Bladder microvascular endothelial cell (primary cell): ENCODE results near the gene PTF1A. TPM values are rescaled to one million over a fixed set of nuclear protein-coding genes. Genes with fewer than 3 reads are reported as not detected.

Experiments used
- total RNA-seq: library from RNA; depleted of rRNA; stranded (reverse); fragments of >200 nt; gene quantifications from 2 replicates; pipeline ENCODE4 v1.2.3, GENCODE V29; 2014

The PTF1A gene
- total RNA-seq = not detected in 2 replicates

DNA sequence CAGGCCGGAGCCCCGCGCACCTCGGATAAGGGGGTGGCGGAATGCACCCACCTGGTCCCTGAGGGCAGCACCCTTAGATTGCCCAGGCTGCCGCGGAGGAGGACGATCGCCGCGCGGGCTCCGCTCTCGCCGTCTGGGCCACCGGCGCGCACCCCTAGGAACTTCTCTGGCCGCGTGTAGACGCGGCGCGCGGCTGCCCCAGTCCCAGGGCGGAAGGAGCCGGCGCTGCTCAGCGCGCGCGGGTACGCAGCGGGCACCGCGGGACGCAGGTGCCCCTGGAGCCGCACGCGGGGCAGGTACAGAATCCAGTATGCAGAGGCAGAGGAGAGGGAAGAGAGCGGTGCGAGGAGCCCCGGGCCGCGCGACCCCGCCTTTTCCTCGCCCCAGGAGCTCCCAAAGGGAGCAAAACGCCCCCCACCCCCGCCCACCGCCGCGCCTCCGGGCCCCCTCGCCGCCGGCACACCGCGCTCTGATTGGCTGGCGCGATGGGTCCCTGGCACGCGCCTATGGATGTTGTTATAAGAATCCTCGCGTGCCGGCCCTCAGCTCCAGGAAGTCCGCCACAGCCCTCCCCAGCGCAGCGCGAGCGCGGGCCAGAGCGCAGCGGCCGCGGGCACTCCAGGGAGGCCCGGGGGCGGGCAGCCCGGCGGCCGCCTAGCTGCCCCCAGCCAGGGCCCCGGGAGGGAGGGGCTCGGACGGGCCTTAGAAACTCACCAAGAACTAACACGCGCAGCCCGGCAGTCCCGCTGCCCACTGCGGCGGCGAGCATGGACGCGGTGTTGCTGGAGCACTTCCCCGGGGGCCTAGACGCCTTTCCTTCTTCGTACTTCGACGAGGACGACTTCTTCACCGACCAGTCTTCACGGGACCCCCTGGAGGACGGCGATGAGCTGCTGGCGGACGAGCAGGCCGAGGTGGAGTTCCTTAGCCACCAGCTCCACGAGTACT is at the start of gene PTF1A:
PTF1A (plus strand) TSS at position 549 of the 948 bp plus-strand sequence; CDS start at position 768, 219 bp downstream.

Other genes with a start within 250 kb of the PTF1A start
- 4.5 and 7.8 TPM in 2 replicates for gene MSRB2, start 96.7 kb upstream of the PTF1A start, total RNA-seq
- gene C10orf67, start 152.5 kb downstream of the PTF1A start, total RNA-seq = not detected in 2 replicates
- gene OTUD1, start 246.8 kb downstream of the PTF1A start, total RNA-seq = 6.0 and 7.7 TPM in 2 replicates